ENCODE data around the gene RAB8B.

DNA sequence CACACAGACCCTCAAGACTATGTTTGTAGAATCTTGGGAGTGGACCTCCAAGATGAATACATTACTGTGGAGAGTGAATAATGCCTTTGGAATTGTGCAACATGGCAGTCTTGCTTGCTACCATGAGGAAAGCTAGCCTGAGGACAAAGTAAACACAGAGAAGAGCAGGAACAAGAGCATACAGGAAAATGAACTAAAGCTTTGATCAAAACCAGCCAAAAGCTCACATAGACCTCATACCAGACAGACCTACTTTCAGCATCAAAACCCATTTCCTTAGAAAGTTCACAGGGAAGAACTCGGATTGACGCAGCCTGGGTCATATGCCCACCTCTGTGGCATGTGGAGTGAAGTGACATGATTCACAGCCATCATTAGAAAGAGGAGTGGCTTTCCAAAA, 3.3 kb upstream of the RAB8B start:
- TF ChIP-seq POLR2A (IDR thresholded peaks at IDR 0.05): no peak
- TF ChIP-seq, protein P1, sequence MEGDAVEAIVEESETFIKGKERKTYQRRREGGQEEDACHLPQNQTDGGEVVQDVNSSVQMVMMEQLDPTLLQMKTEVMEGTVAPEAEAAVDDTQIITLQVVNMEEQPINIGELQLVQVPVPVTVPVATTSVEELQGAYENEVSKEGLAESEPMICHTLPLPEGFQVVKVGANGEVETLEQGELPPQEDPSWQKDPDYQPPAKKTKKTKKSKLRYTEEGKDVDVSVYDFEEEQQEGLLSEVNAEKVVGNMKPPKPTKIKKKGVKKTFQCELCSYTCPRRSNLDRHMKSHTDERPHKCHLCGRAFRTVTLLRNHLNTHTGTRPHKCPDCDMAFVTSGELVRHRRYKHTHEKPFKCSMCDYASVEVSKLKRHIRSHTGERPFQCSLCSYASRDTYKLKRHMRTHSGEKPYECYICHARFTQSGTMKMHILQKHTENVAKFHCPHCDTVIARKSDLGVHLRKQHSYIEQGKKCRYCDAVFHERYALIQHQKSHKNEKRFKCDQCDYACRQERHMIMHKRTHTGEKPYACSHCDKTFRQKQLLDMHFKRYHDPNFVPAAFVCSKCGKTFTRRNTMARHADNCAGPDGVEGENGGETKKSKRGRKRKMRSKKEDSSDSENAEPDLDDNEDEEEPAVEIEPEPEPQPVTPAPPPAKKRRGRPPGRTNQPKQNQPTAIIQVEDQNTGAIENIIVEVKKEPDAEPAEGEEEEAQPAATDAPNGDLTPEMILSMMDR (IDR thresholded peaks at IDR 0.05): no peak

Data from heart left ventricle (tissue), 13 donors.